ENCODE data around the gene CDK3. TPM values are rescaled to one million over a fixed set of nuclear protein-coding genes. Genes with fewer than 3 reads are reported as not detected.

The CDK3 gene
- polyA plus RNA-seq, 2 of the 4 experiments (the other 2 are of a cell fraction) = 5.1 to 5.5 TPM

DNA sequence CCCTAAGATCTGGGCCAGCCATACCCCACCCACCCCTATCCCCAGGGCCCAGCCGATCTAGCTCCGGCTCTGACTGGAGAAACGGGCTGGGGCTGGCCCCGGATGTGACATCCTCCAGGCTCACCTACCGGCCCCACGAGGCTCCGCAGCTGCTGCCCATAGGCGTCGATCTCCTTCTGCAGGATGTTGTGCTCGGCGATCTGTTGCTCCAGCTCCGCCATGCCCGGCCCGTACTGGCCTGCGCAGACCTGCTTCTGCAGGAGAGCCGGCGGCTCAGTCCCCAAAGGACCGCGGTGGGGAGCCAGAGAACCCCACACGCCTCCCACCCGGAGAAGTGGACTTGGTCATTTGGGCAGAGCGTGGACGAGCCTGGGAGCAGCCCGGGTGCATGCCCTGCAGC is 21.6 kb downstream of the CDK3 start:
- ChIA-PET CTCF (interaction anchor here (0.6 to 18.5 kb wide), 4 partner anchors 8 to 409 kb away, joined by 3 to 408 read pairs (median 184); partner anchors contain the start of genes CDK3 and EVPL), POLR2A (no interaction called here)
- Histone ChIP-seq H3K27ac (no peak overlapping the region), H3K4me2 (no peak overlapping the region), H3K9me3 (no peaks in the 10 kb centered on the region), H3K4me3 (no peak overlapping the region), H3K4me1 (peaks cover 10% of the 10 kb centered on the region; the same call in 2 of the 3 replicates)
- FAIRE-seq = no peak
- no peak for ATAC-seq
- DNase-seq (ENCODE audit: low read depth in 1 of 2, low spot score in 1 of 2) = no peak
- WGBS (ENCODE audit: missing lambda C conversion rate) = 94% methylated on average over 14 of the region's 24 CpGs
- TF ChIP-seq, protein P1, sequence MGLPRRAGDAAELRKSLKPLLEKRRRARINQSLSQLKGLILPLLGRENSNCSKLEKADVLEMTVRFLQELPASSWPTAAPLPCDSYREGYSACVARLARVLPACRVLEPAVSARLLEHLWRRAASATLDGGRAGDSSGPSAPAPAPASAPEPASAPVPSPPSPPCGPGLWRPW (IDR thresholded peaks at IDR 0.05) = no peak
- TF ChIP-seq RFX5 (IDR thresholded peaks at IDR 0.05) = no peak
- TF ChIP-seq CBX2 (IDR thresholded peaks at IDR 0.05; ENCODE audit: borderline replicate concordance, low read depth) = no peak

DNA sequence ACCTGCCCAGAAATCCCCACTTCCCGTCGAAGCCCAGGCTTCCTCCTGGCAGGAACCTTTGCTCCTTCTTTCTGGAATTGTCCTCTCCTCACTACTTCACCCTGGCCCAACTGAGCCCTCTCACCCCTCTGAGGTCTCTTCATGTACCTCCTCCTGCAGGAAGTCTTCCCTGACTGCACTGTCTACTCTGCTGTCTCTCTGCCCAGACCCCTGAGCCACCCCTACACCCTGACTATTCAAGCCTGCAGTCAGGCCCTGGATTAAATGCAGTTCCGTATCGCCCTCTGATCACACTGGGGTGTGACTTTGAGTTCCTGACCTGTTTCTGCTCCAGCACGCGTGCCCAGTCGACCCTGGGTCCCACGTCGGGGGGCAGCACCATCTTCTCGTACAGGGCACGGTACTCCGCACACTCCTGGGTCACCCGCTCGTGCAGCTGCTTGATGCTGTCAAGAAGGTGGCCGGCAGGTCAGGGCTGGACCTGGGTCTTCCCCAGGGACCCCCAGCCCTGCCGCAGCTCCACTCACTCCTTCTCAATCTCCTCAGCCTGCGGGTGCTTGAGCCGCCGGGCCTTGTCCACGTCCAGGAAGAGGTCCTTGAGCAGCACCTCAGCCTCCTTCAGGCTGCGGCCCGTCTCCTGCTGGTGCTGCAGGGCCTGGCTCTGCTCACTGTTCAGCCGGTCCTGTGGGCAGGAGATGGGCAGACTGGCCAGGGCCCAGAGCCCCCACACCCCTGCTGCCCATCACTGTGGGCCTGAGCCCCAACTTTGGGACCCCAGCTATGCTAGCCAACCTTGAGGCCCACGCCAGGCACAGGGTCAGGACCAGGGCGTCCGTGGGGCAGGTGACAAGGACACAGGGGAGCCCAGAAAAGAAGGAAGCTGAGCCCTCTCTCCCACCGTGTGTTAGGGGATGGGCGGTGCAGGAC is 22.6 kb downstream of the CDK3 start:
- Histone ChIP-seq H3K4me1 (peaks cover 16% of the 10 kb centered on the region), H3K4me3 (no peak overlapping the region), H3K27ac (no peak overlapping the region), H3K4me2 (no peak overlapping the region), H3K9me3 (no peaks in the 10 kb centered on the region)
- FAIRE-seq (no peak), ATAC-seq (no peak), DNase-seq (ENCODE audit: low read depth in 1 of 2, low spot score in 1 of 2) (no peak)
- TF ChIP-seq, protein P2, sequence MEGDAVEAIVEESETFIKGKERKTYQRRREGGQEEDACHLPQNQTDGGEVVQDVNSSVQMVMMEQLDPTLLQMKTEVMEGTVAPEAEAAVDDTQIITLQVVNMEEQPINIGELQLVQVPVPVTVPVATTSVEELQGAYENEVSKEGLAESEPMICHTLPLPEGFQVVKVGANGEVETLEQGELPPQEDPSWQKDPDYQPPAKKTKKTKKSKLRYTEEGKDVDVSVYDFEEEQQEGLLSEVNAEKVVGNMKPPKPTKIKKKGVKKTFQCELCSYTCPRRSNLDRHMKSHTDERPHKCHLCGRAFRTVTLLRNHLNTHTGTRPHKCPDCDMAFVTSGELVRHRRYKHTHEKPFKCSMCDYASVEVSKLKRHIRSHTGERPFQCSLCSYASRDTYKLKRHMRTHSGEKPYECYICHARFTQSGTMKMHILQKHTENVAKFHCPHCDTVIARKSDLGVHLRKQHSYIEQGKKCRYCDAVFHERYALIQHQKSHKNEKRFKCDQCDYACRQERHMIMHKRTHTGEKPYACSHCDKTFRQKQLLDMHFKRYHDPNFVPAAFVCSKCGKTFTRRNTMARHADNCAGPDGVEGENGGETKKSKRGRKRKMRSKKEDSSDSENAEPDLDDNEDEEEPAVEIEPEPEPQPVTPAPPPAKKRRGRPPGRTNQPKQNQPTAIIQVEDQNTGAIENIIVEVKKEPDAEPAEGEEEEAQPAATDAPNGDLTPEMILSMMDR (IDR thresholded peaks at IDR 0.05) = no peak
- TF ChIP-seq RNF2 (IDR thresholded peaks at IDR 0.05; ENCODE audit: borderline replicate concordance, low read depth) (no peak), MYC (IDR thresholded peaks at IDR 0.05; ENCODE audit: borderline replicate concordance, low read length) (no peak), ZFP36 (IDR thresholded peaks at IDR 0.05; ENCODE audit: borderline replicate concordance, partially characterized antibody) (peak; percentile 70)
- CTCF ChIA-PET = interaction anchor here (1.0 to 1.9 kb wide), 5 partner anchors 8 to 118 kb away, joined by 3 to 18 read pairs (median 5); no protein-coding TSS in a partner anchor
- POLR2A ChIA-PET = no interaction called here
- 93% methylated on average over 24 of the region's 28 CpGs for WGBS (ENCODE audit: missing lambda C conversion rate)

DNA sequence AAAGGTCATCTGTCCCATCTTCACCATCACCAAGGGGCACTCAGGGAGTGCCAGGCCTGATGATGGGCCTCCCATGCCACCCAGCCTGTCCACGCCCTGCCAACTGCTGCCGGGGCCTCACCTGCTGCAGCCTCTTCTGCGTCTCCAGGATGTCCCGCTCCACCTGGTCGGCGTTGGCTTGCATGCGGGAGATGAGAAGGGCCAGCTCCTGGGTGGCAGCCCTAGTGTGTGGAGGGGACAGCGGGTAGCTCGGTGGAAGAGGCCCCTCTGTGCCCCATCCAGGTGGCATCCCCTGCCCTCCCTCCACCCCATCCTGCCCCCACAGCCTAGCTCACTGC is 23.2 kb downstream of the CDK3 start:
- ChIA-PET POLR2A (no interaction called here), CTCF (interaction anchor here (1.0 to 1.5 kb wide), 4 partner anchors 8 to 119 kb away, joined by 3 to 18 read pairs (median 4); no protein-coding TSS in a partner anchor)
- no peak for TF ChIP-seq CBX2 (IDR thresholded peaks at IDR 0.05; ENCODE audit: borderline replicate concordance, low read depth)
- no peak for TF ChIP-seq SMC3 (IDR thresholded peaks at IDR 0.05)
- TF ChIP-seq HEYL (CRISPR knock-in tag; IDR thresholded peaks at IDR 0.05) = no peak
- no peak for TF ChIP-seq KDM5A (IDR thresholded peaks at IDR 0.05)
- TF ChIP-seq, protein P3, sequence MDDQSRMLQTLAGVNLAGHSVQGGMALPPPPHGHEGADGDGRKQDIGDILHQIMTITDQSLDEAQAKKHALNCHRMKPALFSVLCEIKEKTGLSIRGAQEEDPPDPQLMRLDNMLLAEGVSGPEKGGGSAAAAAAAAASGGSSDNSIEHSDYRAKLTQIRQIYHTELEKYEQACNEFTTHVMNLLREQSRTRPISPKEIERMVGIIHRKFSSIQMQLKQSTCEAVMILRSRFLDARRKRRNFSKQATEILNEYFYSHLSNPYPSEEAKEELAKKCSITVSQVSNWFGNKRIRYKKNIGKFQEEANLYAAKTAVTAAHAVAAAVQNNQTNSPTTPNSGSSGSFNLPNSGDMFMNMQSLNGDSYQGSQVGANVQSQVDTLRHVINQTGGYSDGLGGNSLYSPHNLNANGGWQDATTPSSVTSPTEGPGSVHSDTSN (IDR thresholded peaks at IDR 0.05) = no peak
- TF ChIP-seq, protein P4, sequence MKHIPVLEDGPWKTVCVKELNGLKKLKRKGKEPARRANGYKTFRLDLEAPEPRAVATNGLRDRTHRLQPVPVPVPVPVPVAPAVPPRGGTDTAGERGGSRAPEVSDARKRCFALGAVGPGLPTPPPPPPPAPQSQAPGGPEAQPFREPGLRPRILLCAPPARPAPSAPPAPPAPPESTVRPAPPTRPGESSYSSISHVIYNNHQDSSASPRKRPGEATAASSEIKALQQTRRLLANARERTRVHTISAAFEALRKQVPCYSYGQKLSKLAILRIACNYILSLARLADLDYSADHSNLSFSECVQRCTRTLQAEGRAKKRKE (CRISPR knock-in tag; IDR thresholded peaks at IDR 0.05; ENCODE audit: low read depth) = no peak
- TF ChIP-seq, protein P5, sequence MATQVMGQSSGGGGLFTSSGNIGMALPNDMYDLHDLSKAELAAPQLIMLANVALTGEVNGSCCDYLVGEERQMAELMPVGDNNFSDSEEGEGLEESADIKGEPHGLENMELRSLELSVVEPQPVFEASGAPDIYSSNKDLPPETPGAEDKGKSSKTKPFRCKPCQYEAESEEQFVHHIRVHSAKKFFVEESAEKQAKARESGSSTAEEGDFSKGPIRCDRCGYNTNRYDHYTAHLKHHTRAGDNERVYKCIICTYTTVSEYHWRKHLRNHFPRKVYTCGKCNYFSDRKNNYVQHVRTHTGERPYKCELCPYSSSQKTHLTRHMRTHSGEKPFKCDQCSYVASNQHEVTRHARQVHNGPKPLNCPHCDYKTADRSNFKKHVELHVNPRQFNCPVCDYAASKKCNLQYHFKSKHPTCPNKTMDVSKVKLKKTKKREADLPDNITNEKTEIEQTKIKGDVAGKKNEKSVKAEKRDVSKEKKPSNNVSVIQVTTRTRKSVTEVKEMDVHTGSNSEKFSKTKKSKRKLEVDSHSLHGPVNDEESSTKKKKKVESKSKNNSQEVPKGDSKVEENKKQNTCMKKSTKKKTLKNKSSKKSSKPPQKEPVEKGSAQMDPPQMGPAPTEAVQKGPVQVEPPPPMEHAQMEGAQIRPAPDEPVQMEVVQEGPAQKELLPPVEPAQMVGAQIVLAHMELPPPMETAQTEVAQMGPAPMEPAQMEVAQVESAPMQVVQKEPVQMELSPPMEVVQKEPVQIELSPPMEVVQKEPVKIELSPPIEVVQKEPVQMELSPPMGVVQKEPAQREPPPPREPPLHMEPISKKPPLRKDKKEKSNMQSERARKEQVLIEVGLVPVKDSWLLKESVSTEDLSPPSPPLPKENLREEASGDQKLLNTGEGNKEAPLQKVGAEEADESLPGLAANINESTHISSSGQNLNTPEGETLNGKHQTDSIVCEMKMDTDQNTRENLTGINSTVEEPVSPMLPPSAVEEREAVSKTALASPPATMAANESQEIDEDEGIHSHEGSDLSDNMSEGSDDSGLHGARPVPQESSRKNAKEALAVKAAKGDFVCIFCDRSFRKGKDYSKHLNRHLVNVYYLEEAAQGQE (IDR thresholded peaks at IDR 0.05) = no peak
- TF ChIP-seq JUNB (IDR thresholded peaks at IDR 0.05) = no peak
- no peak for TF ChIP-seq MYC (IDR thresholded peaks at IDR 0.05; ENCODE audit: borderline replicate concordance, low read length)
- TF ChIP-seq MAFK (IDR thresholded peaks at IDR 0.05; ENCODE audit: partially characterized antibody) = no peak
- no peak for TF ChIP-seq POLR2AphosphoS2 (conservative IDR thresholded peaks at IDR 0.05; ENCODE audit: low read length)
- no peak for TF ChIP-seq POLR2A (IDR thresholded peaks at IDR 0.05; ENCODE audit: low read length)
- TF ChIP-seq EP300 (IDR thresholded peaks at IDR 0.05) = no peak
- Histone ChIP-seq H3K9me3 (no peaks in the 10 kb centered on the region), H3K4me1 (peaks cover 19% of the 10 kb centered on the region), H3K4me2 (no peak overlapping the region), H3K27ac (no peak overlapping the region), H3K4me3 (no peak overlapping the region)
- no peak for FAIRE-seq
- ATAC-seq = no peak
- DNase-seq (ENCODE audit: low read depth in 1 of 2, low spot score in 1 of 2) = no peak
- 93% methylated on average over 9 of the region's 9 CpGs for WGBS (ENCODE audit: missing lambda C conversion rate)

All from A549 (cell line).